ENCODE data around the gene CRYL1.

CRYL1 gene

DNA sequence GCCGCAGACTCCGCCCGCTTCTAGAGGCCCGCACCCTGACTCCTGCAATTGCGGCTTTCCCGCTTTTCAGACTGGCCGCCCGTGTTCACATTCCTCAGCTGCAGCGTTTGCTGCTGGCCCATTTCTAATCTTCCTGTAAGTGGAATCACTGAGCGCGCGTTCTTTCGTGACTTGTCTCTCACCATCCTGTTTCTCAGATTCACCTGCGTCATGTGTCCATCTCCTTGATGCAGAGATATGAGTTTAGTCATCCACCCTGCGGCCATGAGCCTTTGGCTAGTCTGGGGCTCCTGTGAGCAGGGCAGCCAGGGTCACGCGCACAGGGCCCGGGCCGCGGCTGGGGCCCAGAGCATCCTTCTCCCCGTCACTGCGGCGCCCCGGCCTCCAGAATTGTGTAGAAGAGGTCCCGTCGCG lies 110.0 kb downstream of the CRYL1 start:
- no peak for DNase-seq

DNA sequence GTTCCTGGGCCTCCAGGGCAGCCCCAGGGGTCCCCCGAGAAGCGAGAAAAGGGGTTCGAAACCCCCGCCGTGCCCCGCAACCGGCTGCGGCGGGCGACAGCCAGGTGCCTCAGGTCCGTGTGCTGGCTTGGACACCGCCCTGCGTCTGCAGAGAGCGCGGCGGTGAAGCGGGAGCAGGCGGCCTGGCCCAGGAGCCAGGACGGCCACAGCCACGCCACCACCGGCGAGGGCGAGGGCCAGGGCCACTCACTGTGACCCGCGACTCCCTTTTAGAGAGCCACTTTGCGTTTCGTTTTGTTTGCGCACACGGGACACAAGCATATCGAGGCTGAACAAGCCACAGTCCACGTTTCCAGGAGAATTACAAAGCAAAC lies 110.4 kb downstream of the CRYL1 start:
- DNase-seq = no peak

DNA sequence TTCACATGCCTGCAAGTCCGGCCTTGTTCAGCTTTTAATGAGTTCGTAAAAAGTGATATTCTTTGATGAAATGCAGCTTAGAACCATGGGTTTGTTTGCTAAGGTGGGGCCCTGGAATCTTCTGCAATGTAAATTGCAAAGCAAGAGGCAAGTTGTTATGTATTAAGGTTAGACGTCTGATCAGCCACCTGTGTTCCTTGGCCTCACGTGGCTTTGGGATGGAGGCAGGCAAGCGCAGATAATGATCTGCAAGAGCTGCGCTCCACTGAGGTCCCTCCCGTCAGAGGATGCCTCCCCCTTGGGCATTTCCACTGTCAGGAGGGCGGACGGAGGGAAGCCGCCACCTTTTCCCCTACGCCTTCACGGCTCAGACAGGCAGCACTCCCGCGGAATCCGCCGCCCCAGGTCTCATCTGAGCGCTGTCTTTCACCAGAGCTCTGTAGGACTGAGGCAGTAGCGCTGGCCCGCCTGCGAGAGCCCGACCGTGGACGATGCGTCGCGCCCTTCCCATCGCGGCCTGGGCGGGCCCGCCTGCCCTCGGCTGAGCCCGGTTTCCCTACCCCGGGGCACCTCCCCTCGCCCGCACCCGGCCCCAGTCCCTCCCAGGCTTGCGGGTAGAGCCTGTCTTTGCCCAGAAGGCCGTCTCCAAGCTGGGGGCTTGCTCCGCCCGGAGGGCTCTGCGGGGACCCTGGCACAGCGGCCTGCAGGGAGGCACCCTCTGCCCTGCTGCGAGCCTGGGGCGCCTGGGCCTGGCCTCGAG lies 110.9 kb downstream of the CRYL1 start:
- no peak for DNase-seq

DNA sequence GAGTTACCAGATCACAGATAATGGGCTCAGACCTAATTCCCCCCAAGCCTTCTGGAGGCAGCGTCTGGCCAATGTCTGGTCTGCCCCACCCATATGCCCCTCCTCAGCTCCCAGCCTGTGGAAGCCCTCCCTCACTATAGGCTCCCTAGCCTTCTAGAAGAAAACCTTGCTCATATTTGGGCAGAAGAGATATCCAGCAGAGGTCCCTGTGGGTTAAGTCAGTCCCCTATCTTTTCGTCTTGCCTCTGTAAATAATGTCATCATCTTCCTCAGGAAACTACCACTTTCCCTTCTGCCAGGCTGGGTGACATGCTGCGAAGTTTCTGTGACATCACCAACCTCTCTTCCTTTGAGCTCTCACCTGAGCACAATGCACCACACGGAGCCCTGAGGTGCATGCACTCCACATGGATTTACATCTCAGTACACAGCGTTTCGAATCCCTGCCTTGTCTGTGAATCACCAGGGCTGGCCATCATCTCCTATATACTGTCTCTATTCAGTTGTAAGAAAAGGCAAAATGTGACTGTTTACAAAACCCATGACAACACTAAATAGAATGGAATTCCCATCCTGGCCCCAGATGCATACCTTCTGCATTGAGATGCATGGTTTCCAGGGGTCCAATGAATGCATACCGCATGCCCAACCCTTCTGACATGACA lies 112.8 kb downstream of the CRYL1 start:
- no peak for DNase-seq

DNA sequence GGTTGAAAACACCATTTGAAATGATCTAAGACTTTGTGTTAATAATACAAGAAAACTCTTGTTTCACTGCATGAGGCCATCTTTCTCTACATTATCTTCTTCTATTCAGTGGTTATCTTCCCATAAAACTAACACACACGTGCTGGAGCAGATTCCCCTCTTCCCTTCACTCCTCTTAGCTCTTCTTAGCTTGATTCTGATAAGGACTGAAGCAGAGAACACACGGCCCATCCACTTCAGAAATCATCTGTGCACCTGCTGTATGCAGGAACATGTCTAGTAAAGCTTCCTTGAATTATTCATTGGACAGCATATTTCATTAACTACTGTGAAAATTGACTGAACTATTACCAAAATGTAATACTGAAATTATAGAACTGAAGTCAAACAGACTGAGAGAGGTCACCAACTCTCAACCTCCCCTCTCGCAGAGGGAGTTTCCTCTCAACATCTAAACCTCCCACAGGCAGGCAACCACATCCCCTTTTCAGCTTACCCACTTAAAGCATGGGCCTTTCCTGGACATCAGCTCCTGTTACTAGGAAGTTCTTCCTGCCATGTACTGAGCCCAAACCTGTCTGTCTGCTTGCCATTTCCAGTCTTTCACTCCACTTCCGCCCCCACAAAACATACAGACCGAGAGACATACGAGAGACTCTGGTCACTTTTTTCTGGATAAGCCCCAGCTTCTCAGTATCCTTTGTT lies 113.9 kb downstream of the CRYL1 start:
- DNase-seq = peak in 3 of 6 experiments; percentile 30 to 48 (median 48)

DNA sequence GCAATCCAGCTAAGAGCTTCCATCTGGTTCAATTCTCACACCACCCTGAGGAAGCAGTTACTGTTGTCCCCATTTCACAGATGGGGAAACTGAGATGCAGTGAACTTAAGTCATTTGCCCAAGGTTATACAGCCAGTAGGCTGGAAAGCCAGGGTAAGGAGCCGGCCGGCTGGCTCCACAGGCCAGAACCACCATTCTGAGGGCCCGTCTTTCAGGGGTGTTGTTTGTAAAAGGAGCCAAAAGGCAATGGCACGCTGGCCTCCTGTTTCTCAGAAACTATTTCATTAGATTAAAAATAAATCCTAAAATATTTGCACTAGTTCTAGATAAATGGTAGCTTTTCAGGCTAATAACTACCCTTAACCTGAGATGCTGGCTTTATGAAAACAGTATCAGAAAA lies 114.9 kb downstream of the CRYL1 start:
- DNase-seq = no peak

DNA sequence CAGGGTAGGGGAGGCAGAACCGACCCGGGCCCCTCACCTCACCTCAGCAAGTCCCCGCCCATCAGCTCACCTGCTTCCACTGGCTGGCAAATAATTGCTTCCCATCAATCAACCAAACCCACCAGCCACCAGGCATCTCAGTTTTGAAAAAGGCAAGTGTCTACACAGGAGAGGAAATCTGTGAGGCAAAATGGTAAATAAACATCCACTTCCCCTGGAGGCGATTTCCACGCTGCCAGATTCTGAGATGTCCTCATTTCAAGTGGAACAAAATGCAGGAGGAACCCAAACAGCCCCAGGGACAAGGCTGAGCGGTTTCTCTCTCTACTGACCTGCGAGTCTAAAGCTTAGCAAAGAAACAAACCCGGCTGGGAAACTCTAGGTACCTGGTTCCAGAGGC lies 117.5 kb downstream of the CRYL1 start:
- no peak for DNase-seq

DNA sequence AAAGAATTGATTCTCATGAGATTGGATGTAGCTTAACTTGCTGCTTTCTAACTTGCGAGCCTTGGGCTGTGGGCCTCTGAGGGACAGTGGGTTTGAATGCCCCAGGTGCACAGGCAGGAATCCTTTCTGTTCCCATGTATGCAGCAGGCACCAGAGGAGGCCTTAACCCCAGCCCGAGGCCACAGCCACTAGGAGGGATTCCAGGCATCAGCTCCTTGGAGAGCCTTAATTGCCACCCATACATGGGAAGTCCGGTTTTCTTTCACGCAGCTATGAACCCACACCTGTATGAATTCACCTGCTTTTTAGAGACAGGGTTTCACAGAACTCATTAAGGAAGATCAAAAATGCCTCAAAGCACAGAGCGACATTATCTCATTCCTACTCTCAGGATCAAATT lies 117.9 kb downstream of the CRYL1 start:
- no peak for DNase-seq

DNA sequence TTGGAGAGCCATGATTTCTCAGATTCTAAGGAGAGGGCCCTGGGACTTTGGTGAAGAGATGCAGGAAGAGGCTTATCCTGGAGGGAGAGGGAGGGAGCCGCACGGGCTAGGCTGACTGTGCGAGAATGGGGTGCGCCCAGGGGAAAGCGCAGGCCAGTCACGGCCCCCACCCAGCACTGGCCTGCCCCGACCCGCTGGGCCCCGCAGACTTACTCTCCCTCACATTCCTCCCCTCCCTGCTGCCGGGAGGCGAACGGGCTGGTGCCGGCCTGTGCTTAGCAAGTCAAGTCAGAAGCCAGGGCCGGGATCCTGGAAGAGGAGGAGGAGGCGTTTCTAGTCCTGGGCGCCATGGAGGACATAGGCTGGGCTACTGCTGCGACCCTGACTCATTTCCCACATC lies 120.0 kb downstream of the CRYL1 start:
- no peak for DNase-seq

DNA sequence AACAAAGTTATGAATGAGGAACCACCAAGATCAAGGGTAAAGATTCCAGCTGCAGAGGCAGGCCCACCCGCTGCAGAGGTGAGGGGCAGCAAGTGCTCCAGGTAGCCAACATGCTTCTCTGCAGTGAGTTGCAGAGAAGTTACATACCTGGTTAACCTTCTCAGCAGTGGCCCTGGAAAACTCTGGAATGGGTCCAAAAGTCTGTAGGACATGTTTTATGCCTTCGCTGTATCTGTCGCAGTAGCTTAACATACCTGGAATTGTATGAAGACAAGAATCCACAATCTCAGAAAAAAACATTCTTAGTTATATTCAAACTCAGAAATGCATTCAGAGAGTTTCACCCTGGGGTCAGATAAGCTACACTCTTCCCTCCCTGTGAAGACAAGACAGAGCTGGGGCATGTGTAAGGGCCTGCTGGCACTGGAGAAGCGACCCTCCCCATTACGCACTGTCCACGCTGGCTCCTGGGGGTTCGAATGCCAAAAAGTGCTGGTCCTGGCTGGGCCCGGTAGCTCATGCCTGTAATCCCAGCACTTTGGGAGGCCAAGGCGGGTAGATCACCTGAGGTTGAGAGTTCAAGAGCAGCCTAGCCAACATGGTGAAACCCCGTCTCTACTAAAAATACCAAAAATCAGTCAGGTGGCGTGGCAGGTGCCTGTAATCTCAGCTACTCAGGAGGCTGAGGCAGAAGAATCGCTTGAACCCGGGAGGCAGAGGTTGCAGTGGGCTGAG lies 121.0 kb downstream of the CRYL1 start:
- no peak for DNase-seq

DNA sequence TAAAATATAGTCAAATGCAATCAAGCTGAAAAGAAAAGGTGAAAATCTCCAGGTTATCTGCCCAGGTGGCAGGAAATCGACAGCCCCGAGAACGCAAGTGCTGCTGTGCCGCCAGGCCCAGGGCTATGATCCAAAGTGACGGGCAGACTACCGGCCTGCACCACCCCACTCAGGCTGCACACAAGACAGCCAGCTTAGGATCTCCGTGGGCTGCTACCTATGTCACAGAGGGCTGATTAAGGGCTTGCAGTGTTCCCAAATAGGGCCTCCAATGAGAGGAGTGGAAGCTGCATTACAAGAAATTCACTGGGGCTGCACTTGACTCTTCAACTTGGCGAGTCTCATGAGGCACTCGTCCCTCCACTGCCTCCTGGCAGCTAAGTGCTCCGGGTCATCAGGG lies 121.8 kb downstream of the CRYL1 start:
- DNase-seq = no peak

DNA sequence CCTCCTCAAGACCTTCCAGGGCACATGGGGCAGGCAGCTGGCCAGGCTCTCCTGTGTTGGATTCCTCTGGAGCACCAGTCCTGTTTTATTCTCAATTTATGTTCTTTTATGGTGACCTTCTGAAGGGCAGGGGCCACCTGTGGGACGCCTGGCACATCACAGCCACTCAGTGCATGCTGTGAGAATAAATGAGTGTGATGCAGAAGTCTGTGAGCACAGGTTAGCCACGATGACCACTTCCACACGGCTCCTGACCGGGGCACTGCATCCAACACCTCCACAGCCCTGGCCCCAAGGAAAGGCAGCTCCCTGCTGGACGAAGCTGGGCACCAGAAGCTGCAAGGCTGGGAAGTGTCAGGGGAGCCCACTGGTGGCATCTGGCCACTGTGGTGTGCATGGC lies 122.8 kb downstream of the CRYL1 start:
- no peak for DNase-seq

DNA sequence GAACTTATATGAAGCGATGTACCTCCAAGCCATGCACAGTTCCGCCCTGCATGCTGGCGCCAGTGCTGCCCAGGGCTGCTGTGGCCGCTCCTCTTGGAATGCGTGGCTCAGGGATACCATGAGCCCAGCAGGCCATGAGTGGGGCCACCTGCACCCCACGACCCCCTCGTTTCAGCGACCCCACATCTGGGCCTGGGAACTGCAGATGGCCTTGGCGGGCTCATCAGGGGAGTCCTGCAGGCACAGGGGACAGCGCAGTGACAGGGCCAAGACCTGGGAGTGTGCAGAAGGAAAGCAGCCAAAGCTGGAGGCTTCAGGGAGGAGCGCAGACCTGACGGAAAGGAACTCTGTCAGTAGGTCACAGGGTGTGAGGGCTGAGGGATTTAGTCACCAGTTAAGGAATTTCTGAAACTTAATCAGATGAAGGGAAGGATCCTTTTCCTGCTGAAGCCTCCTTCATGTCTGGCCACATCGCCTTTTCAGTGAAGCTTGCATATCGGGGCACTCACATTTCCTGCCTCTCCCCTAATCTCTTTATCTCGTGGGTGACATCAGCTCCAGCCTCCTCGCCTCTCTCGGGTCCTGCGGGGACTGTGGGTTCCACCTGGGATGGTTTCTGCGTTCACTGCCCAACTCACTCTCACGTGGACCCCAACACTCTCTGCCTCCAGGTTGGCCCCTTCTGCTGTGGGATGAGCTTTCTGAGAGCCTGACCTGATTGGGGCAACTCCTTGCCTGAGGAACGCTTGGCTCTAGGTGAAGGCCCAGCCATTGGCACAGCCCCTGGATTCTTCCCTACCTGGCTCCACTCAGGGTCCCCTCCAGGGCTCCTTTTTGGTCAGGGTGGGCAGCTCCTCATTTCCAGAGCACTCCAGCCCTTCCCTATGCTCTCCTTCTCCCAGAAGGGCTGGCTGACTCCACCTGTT lies 123.5 kb downstream of the CRYL1 start:
- DNase-seq = no peak

DNA sequence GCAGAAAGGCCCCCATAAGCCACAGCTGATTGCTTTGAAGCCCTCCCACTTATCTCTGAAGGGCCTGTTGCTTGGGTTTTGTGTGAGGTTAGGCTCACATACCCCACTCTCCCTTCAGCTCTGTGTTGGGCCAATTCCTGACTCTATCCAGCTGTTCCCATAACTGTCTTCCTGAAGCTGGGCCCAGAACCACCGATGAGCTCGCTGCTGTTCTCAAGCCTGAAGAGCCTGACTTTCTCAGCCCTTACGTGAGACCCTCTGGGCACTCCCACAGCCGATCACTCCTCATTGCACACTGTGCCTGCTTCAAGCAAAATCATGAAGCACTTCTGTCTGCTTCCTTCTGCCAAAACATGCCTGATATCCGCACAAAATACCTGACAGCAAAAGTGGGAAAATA lies 124.1 kb downstream of the CRYL1 start:
- no peak for DNase-seq

DNA sequence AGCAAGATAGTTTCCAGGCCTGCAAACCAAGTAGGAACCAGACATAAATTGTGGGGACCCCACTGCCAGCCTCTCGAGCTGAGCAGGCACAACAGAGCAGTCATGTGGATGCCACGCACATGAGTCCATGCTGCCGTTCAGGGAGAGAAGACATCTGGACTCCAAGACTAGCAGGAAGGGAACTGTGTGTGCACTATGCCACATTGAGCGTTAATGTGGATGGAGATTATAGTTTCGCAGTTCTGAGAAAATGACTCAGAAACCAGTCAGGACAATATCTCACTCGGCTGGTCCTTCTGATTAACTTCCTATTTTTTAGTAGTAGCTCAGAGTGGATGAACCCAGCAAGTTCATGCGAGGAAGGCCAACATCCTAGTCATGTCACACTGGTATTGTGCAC lies 124.9 kb downstream of the CRYL1 start:
- DNase-seq = no peak

DNA sequence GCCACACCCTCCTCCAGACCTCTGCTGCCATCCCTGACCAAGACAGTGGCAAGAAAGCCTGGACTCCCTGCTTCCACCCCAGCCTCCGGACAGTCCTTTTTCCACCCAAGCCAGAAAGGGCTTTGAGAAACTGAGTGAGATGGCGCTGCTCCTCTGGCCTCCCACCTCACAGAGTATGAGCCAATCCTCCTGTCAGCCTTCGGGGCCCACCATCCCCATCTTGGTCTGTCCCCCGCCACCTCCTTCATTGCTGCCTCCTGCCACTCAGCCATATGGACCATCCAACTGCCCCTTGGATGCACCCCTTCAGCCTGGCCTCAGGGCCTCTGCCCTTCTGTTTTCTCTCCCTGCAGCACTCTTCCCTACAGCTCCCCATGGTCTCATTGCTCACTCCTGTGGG lies 125.7 kb downstream of the CRYL1 start:
- DNase-seq = no peak

DNA sequence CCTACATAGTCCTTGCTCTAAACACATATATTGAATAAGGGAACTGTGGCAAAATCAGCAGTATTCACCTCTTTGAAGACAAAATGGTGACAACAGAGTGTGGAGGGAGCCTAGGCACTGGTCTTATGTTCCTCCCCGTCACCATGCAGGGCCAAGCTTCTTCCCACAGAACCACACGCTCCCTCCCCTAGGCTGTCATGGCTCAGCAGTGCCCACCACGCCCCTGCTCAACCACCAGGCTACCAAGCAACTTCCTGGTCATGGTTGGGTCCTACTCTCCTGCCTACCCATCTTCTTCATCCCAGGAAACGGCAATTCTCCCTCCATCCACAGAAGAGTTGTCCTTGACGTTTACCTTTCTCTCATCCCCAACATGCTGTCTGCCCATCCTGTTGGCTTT lies 126.1 kb downstream of the CRYL1 start:
- no peak for DNase-seq

DNA sequence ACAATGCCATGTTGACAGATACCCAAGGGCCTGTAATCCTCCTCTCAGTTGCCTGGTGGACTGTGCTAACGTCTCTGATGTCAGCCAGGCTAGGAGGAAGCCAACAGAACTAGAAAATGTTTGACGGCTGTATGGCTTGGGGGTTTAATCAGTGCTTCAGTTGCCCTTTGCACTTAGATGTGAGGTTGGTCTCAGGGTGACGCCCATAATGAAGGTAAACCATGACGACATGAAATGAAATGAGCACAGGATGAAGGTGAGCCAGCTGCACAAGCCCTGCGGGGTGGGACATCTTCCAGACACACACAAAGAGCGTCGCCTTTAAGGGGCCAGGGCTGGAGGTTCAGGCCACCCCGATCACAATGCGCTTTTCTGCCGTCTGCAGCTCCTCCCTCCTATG lies 127.2 kb downstream of the CRYL1 start:
- DNase-seq = no peak

DNA sequence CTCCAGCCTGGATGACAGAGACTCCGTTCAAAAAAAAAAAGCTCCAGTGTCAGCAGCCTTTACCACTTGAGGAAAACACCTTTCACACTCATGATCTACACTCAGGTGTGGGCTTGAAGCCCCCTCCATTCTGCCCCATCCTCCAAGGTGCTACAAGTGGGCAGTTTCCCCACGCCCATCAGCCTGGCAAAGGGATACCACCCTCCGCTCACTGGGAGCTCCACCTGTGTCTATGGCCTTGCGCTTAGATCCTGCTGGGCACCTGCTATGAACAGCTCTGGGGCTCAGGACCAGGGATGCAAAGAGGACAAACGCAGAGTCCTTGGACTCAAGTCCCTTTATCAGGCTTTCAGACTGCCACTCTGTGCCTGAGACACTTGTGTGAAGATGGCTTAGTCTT lies 127.8 kb downstream of the CRYL1 start:
- DNase-seq = no peak

DNA sequence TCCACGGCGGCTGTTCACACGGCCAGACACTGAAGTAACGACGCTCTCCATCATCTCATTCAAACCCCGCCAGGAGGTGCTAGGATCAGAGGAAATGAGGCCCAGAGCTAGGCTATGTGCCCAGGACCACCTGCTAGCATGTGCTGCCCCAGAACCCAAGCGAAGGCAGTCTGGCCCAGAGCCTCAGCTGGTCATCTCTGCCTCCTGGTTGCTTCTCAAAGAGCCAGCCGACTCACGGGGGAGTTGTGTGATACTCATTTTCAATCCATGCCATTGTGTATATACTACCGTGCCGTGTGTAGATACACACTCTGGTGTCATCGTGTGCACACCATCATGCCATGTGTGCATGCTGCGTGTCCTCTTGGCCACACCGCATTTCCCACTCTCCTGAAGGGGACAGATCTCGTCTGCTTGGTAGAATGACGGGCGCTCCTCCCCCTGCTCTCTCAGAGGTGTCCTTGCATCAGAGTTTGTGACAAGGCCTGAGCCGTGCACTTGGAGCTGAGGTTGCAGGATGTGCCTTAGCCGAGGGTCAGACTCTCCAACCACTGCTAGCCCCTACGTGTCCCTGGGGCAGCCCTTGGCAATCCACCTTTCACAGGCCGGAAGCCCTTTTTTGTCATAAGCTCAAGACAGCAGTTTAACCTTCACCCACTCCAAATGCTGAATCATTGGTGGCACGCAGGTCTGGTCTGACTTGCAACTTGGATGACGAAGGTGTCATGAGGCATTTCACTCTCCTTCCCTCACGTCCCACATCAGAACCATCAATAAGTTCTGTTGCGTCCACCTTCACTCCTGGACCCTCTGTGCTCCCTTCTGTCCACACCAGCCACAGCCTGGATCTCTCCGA lies 130.4 kb downstream of the CRYL1 start:
- no peak for DNase-seq

DNA sequence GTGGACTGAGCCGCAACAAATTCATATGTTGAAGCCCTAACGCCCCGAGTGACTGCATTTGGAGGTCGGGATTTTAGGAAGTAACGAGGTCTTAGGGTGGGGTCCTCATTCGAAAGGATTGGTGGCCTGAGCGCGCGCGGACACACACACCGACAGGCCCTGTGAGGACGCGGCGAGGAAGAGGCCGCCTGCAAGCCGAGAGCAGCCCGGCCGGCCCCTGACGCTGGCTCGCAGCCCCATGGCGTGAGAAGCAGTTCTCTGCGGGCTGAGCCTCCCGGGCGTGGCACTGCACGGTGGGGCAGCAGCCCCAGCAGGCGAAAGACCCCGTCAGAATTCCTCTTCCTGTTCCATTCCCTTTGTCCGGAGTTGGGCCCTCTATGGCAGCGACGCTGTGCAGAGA lies 131.2 kb downstream of the CRYL1 start:
- no peak for DNase-seq

DNA sequence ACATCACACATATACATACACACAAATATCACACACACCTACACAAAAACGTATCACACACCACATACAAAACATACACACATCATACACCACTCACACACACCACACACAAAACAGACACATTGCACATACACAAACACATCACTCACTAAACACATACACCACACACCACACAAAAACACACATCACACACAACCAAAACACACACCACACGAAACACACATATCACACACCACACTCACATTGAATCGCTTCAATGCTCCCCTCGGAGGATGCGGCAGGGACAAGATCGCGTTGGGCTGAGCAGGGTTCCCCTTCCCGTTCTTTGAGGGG lies 131.5 kb downstream of the CRYL1 start:
- DNase-seq = no peak
